Fibroblast of lung (primary cell): ENCODE results near the gene MYZAP.

Experiments
- EZH2 ChIP-seq: IDR thresholded peaks from 2 replicates; pipeline ENCODE4 v1.5.1; 2012; ENCODE audit warnings: low read length, control low read depth, mild to moderate bottlenecking; ENCODE audit errors: missing control alignments
- TF ChIP-seq, protein P1 (sequence below), 2 donors: IDR thresholded peaks in 1 of 2; conservative IDR thresholded peaks in 1 of 2; 1 replicate in 1 of 2; 2 replicates in 1 of 2; pipeline ENCODE4 v1.5.1; 2011 to 2012; ENCODE audit warnings: low read length in 2 of 2, control low read depth in 1 of 2, inconsistent platforms in 1 of 2, low read depth in 1 of 2, mild to moderate bottlenecking in 1 of 2

DNA sequence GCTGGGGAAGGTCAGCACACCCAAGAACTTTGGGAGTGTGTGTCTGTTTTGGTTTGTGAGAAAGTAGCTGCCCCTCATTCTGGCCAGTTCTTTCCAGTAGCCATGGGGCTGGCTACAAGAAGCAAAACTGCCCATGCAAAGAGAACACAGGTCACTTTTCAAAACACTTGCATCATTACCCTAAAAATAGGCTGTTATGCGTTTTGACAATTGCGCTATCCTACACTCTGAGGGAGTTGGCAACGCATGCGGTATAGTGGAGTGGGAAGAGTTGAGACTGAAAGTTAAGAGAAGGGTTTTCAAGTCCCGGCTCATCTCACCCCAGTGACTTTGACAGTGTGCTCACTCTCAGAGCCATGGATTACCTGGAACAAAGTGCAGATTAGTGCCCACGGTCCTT lies 41.8 kb upstream of the MYZAP start:
- TF ChIP-seq, protein P1, sequence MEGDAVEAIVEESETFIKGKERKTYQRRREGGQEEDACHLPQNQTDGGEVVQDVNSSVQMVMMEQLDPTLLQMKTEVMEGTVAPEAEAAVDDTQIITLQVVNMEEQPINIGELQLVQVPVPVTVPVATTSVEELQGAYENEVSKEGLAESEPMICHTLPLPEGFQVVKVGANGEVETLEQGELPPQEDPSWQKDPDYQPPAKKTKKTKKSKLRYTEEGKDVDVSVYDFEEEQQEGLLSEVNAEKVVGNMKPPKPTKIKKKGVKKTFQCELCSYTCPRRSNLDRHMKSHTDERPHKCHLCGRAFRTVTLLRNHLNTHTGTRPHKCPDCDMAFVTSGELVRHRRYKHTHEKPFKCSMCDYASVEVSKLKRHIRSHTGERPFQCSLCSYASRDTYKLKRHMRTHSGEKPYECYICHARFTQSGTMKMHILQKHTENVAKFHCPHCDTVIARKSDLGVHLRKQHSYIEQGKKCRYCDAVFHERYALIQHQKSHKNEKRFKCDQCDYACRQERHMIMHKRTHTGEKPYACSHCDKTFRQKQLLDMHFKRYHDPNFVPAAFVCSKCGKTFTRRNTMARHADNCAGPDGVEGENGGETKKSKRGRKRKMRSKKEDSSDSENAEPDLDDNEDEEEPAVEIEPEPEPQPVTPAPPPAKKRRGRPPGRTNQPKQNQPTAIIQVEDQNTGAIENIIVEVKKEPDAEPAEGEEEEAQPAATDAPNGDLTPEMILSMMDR (conservative IDR thresholded peaks at IDR 0.05 in 1 of 2, IDR thresholded peaks at IDR 0.05 in 1 of 2; ENCODE audit: low read depth in 1 of 2, low read length in 2 of 2) = no peak
- no peak for TF ChIP-seq EZH2
